ENCODE data around the gene SSTR3. TPM values are rescaled to one million over a fixed set of nuclear protein-coding genes. Genes with fewer than 3 reads are reported as not detected.

Gene SSTR3
- total and polyA plus RNA-seq, 5 experiments from 2014 or later: 2.9 to 13.7 (median 7.3) TPM

- H3K9me3 Mint-ChIP-seq: no peaks in the 10 kb centered on the region
- peaks cover 21 to 83% (median 78%) of the 10 kb centered on the region in 4 donors for H3K4me1 Mint-ChIP-seq
- no peaks in the 10 kb centered on the region for H3K27me3 Mint-ChIP-seq
- no peaks in the 10 kb centered on the region for H3K36me3 Mint-ChIP-seq
- DNase-seq (peak in 1 of 10 donors; percentile 62), ATAC-seq (no peak)
- peak overlapping the region; percentile 82 to 93 (median 88) for H3K4me3 Mint-ChIP-seq
- POLR2A ChIA-PET: interaction anchor here (0.6 to 31.6 kb wide), 15 partner anchors 10 to 422 kb away, joined by 3 to 1090 read pairs (median 8); partner anchors contain the start of genes C1QTNF6, IFT27, IL2RB and RAC2
- H3K27ac Mint-ChIP-seq: peak overlapping the region; percentile 96 to 100 (median 97)
These were observed 14.6 kb downstream of the SSTR3 start for GRCh38 chr22:37197451-37198257.

GRCh38 chr22:37196539-37197450, 15.5 kb downstream of the SSTR3 start:
- H3K9me3 Mint-ChIP-seq: no peaks in the 10 kb centered on the region
- H3K36me3 Mint-ChIP-seq: no peaks in the 10 kb centered on the region
- POLR2A ChIA-PET: interaction anchor here (0.6 to 31.6 kb wide), 14 partner anchors 9 to 421 kb away, joined by 3 to 1090 read pairs (median 20); partner anchors contain the start of genes C1QTNF6, IFT27, IL2RB and RAC2
- ATAC-seq (no peak), DNase-seq (peak in 1 of 10 donors; percentile 40)
- no peaks in the 10 kb centered on the region for H3K27me3 Mint-ChIP-seq
- peak overlapping the region in 8 of 10 donors; percentile 5 to 93 (median 26) for H3K4me3 Mint-ChIP-seq
- peaks cover 19 to 81% (median 77%) of the 10 kb centered on the region in 4 donors for H3K4me1 Mint-ChIP-seq
- H3K27ac Mint-ChIP-seq: peak overlapping the region; percentile 77 to 100 (median 97)

GRCh38 chr22:37195921-37196320, 16.4 kb downstream of the SSTR3 start:
- H3K4me1 Mint-ChIP-seq: peaks cover 18 to 76% (median 72%) of the 10 kb centered on the region in 4 donors
- no peaks in the 10 kb centered on the region for H3K27me3 Mint-ChIP-seq
- ATAC-seq: no peak
- H3K9me3 Mint-ChIP-seq: no peaks in the 10 kb centered on the region
- no peaks in the 10 kb centered on the region for H3K36me3 Mint-ChIP-seq
- POLR2A ChIA-PET: interaction anchor here (4.3 to 31.6 kb wide), 3 partner anchors 9 to 45 kb away, joined by 29 to 1090 read pairs (median 31); partner anchors contain the start of genes C1QTNF6 and RAC2
- H3K4me3 Mint-ChIP-seq: peak overlapping the region in 2 of 10 donors; percentile 10 to 51
- no peak for DNase-seq
- H3K27ac Mint-ChIP-seq: peak overlapping the region; percentile 37 to 98 (median 88)

GRCh38 chr22:37194750-37195149, 17.5 kb downstream of the SSTR3 start:
- Mint-ChIP-seq H3K36me3 (no peaks in the 10 kb centered on the region), H3K4me3 (peak overlapping the region in 5 of 10 donors; percentile 1 to 58 (median 28)), H3K9me3 (no peaks in the 10 kb centered on the region), H3K27ac (peak overlapping the region; percentile 82 to 96 (median 92)), H3K4me1 (peaks cover 18 to 68% (median 64%) of the 10 kb centered on the region in 4 donors), H3K27me3 (no peaks in the 10 kb centered on the region)
- POLR2A ChIA-PET: interaction anchor here (1.0 to 5.4 kb wide), 6 partner anchors 10 to 43 kb away, joined by 3 to 31 read pairs (median 7); no protein-coding TSS in a partner anchor
- no peak for ATAC-seq
- DNase-seq: no peak

- ATAC-seq (peak; percentile 46 to 60), DNase-seq (peak in 8 of 10 donors; percentile 32 to 66 (median 46))
- POLR2A ChIA-PET: interaction anchor here (0.6 to 5.4 kb wide), 17 partner anchors 9 to 756 kb away, joined by 3 to 31 read pairs (median 4); partner anchors contain the start of genes IL2RB and RAC2
- H3K9me3 Mint-ChIP-seq: no peaks in the 10 kb centered on the region
- peak overlapping the region; percentile 82 to 96 (median 92) for H3K27ac Mint-ChIP-seq
- H3K36me3 Mint-ChIP-seq: no peaks in the 10 kb centered on the region
- H3K4me3 Mint-ChIP-seq: peak overlapping the region; percentile 37 to 79 (median 70)
- H3K4me1 Mint-ChIP-seq: peaks cover 18 to 71% (median 67%) of the 10 kb centered on the region in 4 donors
- H3K27me3 Mint-ChIP-seq: no peaks in the 10 kb centered on the region
These were observed 18.6 kb downstream of the SSTR3 start for GRCh38 chr22:37193629-37194191.

GRCh38 chr22:37192741-37193140, 19.5 kb downstream of the SSTR3 start:
- peak overlapping the region; percentile 27 to 94 (median 83) for H3K27ac Mint-ChIP-seq
- no peak for ATAC-seq
- no peaks in the 10 kb centered on the region for H3K9me3 Mint-ChIP-seq
- H3K36me3 Mint-ChIP-seq: no peaks in the 10 kb centered on the region
- peaks cover 17 to 74% (median 70%) of the 10 kb centered on the region in 4 donors for H3K4me1 Mint-ChIP-seq
- peak overlapping the region in 2 of 10 donors; percentile 27 to 58 for H3K4me3 Mint-ChIP-seq
- no peak for DNase-seq
- POLR2A ChIA-PET: interaction anchor here (0.6 to 5.4 kb wide), 9 partner anchors 8 to 200 kb away, joined by 3 to 31 read pairs (median 5); partner anchors contain the start of gene IL2RB
- H3K27me3 Mint-ChIP-seq: no peaks in the 10 kb centered on the region

GRCh38 chr22:37192204-37192603, 20.1 kb downstream of the SSTR3 start:
- Mint-ChIP-seq H3K27me3 (no peaks in the 10 kb centered on the region), H3K4me1 (peaks cover 18 to 74% (median 70%) of the 10 kb centered on the region in 4 donors), H3K36me3 (no peaks in the 10 kb centered on the region), H3K9me3 (no peaks in the 10 kb centered on the region), H3K4me3 (no peak overlapping the region), H3K27ac (peak overlapping the region in 6 of 10 donors; percentile 3 to 94 (median 88))
- DNase-seq: no peak
- ATAC-seq: no peak
- POLR2A ChIA-PET: interaction anchor here (0.6 to 5.4 kb wide), 5 partner anchors 26 to 199 kb away, joined by 3 to 31 read pairs (median 5); no protein-coding TSS in a partner anchor

GRCh38 chr22:37190262-37190780, 22.0 kb downstream of the SSTR3 start:
- Mint-ChIP-seq H3K9me3 (no peaks in the 10 kb centered on the region), H3K4me3 (no peak overlapping the region), H3K4me1 (peaks cover 22 to 76% (median 69%) of the 10 kb centered on the region in 4 donors), H3K27ac (peak overlapping the region in 1 of 10 donors; percentile 48), H3K36me3 (no peaks in the 10 kb centered on the region), H3K27me3 (no peaks in the 10 kb centered on the region)
- POLR2A ChIA-PET: interaction anchor here (1.0 kb wide), 1 partner anchor 18 kb away, joined by 3 read pairs; no protein-coding TSS in a partner anchor
- DNase-seq (no peak), ATAC-seq (no peak)

- Mint-ChIP-seq H3K4me3 (peak overlapping the region in 6 of 10 donors; percentile 12 to 73 (median 44)), H3K27ac (peak overlapping the region in 9 of 10 donors; percentile 48 to 84 (median 74)), H3K9me3 (no peaks in the 10 kb centered on the region), H3K4me1 (peaks cover 26 to 71% (median 66%) of the 10 kb centered on the region in 4 donors), H3K36me3 (no peaks in the 10 kb centered on the region), H3K27me3 (no peaks in the 10 kb centered on the region)
- ATAC-seq (no peak), DNase-seq (no peak)
- POLR2A ChIA-PET: no interaction called here
These were observed 23.3 kb downstream of the SSTR3 start for GRCh38 chr22:37188901-37189466.

GRCh38 chr22:37187891-37188761, 24.2 kb downstream of the SSTR3 start, which contains the start of gene C1QTNF6:
Gene C1QTNF6, minus strand, starts transcription at chr22:37188247. Its CDS starts 34 bp downstream, at chr22:37188213.
- POLR2A ChIA-PET: interaction anchor here (2.0 to 2.2 kb wide), 2 partner anchors 10 to 12 kb away, joined by 12 to 29 read pairs; no protein-coding TSS in a partner anchor
- peak in 1 of 10 donors; percentile 57 for DNase-seq
- H3K27ac Mint-ChIP-seq: peak within 1 kb of the TSS; percentile 65 to 97 (median 78)
- peaks cover 28 to 70% (median 67%) of the 10 kb centered on the region in 4 donors for H3K4me1 Mint-ChIP-seq
- no peaks in the 10 kb centered on the region for H3K36me3 Mint-ChIP-seq
- no peaks in the 10 kb centered on the region for H3K9me3 Mint-ChIP-seq
- H3K27me3 Mint-ChIP-seq: no peaks in the 10 kb centered on the region
- no peak for ATAC-seq
- H3K4me3 Mint-ChIP-seq: peak within 1 kb of the TSS in 8 of 10 donors; percentile 26 to 83 (median 55)

Measured in naive thymus-derived CD8-positive, alpha-beta T cell (primary cell).